ENCODE measurements around the gene GRAP2.
"Not testable (repeated sequence)": the region's sequence is repeated elsewhere in the genome, so short reads cannot be mapped to it uniquely, and the experiment has no call there.

The GRAP2 gene

DNA sequence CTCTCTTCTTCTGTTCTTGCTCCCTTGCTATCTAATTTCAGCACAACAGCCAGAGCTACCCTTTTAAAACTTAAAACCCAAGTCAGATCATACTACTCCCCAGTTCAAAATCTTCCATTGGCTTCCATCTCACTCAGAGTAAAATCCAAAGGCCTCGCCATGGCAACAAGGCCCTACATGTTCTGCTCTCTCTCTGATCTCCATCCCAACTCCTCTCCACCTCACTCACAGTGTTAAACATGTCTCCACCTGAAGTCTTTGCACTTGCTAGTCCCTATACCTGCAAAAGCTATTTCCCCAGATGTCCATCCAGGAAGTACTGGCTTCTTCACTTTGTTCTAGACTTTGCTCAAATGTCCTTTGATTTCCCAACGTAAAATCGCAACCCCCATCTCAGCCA is 3.0 kb upstream of the GRAP2 start:
- DNase-seq (ENCODE audit: low read depth in 2 of 2) = no peak

- DNase-seq (ENCODE audit: low read depth in 2 of 2) = no peak
These were observed 1.9 kb upstream of the GRAP2 start for GRCh38 chr22:39898997-39899396.

- no peak for DNase-seq (ENCODE audit: low read depth in 2 of 2)
These were observed 772 bp downstream of the GRAP2 start for GRCh38 chr22:39901565-39902146.

GRCh38 chr22:39904024-39904423 is 3.1 kb downstream of the GRAP2 start:
- DNase-seq (ENCODE audit: low read depth in 2 of 2) = not testable (repeated sequence)

- DNase-seq (ENCODE audit: low read depth in 2 of 2) = no peak
These were observed 4.0 kb downstream of the GRAP2 start for GRCh38 chr22:39904862-39905261.

- no peak for DNase-seq (ENCODE audit: low read depth in 2 of 2)
These were observed 4.8 kb downstream of the GRAP2 start for GRCh38 chr22:39905687-39906086.

GRCh38 chr22:39906207-39906606 is 5.3 kb downstream of the GRAP2 start:
- no peak for DNase-seq (ENCODE audit: low read depth in 2 of 2)

DNA sequence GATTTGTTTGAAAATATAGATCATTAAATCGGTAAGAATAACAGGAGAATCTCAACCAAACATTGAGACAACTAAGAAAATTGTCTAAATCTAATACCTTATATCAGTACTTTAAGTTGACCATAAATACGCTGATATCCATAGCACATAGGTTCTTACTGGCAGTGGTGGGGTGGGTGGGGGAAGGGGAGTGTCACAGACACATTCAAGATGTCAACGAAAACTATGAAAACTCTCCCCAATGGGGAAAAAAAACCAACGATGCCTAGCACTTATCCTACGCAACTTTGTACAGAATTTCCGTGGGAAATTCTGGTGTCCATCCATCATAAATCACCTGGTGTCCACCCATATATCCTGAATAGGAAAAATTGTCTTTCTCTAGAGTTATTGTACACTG is 6.2 kb downstream of the GRAP2 start:
- DNase-seq (ENCODE audit: low read depth in 2 of 2) = no peak

GRCh38 chr22:39907605-39908097 is 6.8 kb downstream of the GRAP2 start:
- DNase-seq (ENCODE audit: low read depth in 2 of 2) = no peak

DNA sequence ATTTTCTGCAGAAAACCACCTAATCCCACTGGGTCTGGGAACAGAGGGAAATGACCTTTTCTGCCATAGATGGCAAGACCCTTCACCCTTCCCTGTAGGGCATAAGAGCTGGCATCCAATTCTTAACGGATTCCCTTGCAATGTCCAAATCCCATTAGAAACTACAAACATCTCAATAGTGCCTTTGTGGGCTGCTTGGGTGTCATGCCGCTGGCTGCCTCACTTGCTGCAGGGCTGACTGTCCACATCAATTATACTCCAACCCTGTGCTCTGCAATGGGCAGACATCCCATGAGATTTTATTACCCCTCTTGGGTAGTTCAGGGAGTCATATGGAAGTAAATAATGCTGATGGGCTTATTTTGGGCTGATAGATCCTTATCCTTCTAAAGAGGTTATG is 7.3 kb downstream of the GRAP2 start:
- no peak for DNase-seq (ENCODE audit: low read depth in 2 of 2)

GRCh38 chr22:39908737-39909136 is 7.9 kb downstream of the GRAP2 start:
- DNase-seq (ENCODE audit: low read depth in 2 of 2) = no peak

GRCh38 chr22:39910876-39911613 is 10.2 kb downstream of the GRAP2 start:
- no peak for DNase-seq (ENCODE audit: low read depth in 2 of 2)

DNA sequence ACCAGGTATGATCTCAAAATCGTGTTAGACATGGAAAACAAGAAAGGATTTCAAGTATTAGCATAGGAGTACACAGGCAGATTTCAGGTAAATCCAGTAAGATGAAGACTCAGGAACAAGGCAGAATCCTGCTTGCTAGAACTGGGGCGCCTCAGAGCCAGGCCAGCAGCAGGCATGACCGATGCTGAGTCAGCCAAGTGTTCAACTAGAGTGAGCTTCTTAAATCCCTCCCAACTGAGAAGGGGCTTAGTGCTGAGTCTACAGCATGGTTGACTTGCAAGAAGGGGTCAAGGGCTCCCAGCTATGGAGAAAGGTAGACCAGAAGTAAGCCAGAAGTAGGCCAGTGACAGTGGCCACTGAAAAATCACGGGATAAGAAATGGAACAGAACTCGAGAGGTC is 12.4 kb downstream of the GRAP2 start:
- no peak for DNase-seq (ENCODE audit: low read depth in 2 of 2)

- no peak for DNase-seq (ENCODE audit: low read depth in 2 of 2)
These were observed 13.0 kb downstream of the GRAP2 start for GRCh38 chr22:39913886-39914285.

GRCh38 chr22:39914584-39914983 is 13.7 kb downstream of the GRAP2 start:
- DNase-seq (ENCODE audit: low read depth in 2 of 2) = no peak

DNA sequence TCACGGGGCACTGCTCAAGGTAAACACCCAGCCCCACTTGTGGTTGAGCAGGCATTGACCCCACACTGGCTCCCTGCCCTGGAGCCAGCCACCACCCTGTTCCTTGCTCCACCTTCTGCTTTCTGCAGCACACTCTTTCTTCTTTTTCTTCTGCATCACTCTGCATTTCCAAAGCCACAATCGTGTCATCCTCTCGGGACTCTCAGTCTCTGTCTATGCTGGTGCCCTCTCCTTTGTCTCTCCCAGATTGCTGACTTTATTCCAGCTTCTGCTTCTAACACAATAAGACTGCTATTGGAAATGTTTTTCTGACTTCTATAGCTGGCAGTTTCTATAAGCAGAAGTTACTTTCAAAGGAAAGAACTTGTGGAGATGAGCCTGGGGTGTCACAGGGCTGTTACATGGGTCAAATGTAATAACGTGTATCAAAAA is 14.4 kb downstream of the GRAP2 start:
- no peak for DNase-seq (ENCODE audit: low read depth in 2 of 2)

GRCh38 chr22:39916496-39916895 is 15.6 kb downstream of the GRAP2 start:
- no peak for DNase-seq (ENCODE audit: low read depth in 2 of 2)

- no peak for DNase-seq (ENCODE audit: low read depth in 2 of 2)
These were observed 16.3 kb downstream of the GRAP2 start for GRCh38 chr22:39917197-39917643.

DNA sequence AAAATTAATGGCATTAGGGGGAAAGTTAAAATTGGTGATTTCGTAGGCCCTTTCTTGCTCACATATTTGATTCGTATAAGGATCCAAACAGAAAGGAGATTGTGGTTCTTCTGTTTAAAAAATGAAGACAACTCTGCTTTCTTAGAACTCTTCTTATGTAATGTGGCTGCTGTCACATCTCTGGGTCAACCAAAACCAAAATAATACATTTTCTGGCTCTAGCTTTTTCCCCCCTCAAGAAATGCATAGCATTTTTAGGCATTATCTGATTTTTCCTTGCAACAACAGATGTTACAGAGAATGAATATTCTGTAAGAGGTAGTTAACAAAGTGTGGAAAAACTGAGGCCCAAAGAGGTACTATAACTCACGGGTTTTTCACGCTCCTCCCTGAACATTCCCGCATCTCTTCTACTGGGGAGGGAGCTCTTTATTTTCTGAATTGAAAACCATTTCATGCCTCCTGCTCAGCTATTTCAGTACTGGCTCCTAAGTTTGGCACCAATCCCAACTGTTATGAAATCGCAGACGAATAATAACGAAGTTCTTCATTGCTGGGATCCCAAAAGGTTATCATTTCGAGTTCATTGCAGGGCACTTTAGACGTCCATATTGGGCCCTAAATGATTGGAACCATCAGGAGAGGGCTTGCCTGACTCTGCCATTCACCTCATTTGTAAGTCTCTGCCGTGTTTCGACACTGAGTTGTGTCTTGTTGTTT is 17.1 kb downstream of the GRAP2 start:
- DNase-seq (ENCODE audit: low read depth in 2 of 2) = no peak

DNA sequence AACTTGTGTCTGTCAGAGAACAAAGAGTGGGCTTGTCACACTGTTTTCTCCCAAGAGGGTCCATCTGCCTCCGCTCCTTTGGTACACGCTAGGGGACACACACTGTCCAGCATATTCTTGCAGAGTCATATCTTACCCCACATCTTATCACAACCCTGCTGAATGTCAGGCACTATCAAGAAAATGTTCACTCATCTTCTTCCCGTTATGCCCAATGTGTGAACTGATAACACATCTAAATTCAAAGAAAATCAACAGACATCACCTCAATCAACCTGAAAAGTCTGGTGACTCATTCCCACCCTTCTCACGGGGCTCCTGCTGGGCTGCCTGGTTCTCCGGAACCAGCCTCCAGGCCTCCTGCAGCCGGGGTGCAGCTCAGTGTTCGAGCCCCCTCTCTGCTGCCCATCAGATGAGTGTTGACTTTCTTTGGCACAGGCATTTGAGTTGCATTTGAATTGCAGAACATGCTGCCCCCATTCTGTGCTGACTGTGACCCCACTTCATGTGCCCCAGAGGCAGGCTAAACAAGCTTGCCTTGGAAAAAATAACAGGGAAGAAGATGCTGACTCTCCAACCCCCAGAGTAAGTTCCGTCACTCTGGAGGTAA is 19.4 kb downstream of the GRAP2 start:
- DNase-seq (ENCODE audit: low read depth in 2 of 2) = peak; percentile 26 to 45

- DNase-seq (ENCODE audit: low read depth in 2 of 2) = no peak
These were observed 22.8 kb downstream of the GRAP2 start for GRCh38 chr22:39923696-39924095.

- DNase-seq (ENCODE audit: low read depth in 2 of 2) = no peak
These were observed 23.4 kb downstream of the GRAP2 start for GRCh38 chr22:39924286-39924685.

All from stimulated activated CD8-positive, alpha-beta memory T cell treated with anti-CD3 and anti-CD28 coated beads, Interleukin-2, amount 100 ng/mL, for 1 hour (primary cell).